DND-41 (cell line): Measurements from ENCODE around the gene ARRB2.
A peak's percentile ranks its signal among the peaks of the same experiment; 100 is the strongest.
"Not testable (repeated sequence)": the region's sequence is repeated elsewhere in the genome, so short reads cannot be mapped to it uniquely, and the experiment has no call there.

Source experiments
- ATAC-seq: fragments of 200-7000 bp; cut with Tn5 transposase; 3 replicates; pipeline ENCODE4 v1.9.1; 2021; ENCODE audit warnings: low read depth; ENCODE audit not compliant: insufficient read depth
- DNase-seq: peaks from one replicate; pipeline ENCODE4 v3.0.0-alpha.2; 2020
- H2AFZ ChIP-seq: 2 replicates; pipeline ENCODE4 v1.6.0; 2012; ENCODE audit warnings: low read depth, low read length
- H3K27ac ChIP-seq: 2 replicates; pipeline ENCODE4 v1.5.1; 2012; ENCODE audit warnings: low read length, inconsistent platforms
- H3K27me3 ChIP-seq: fragments of 200-600 bp; sonication (generic); 2 replicates; pipeline ENCODE4 v1.6.0; 2012; ENCODE audit warnings: low read length, mild to moderate bottlenecking, inconsistent platforms; ENCODE audit not compliant: insufficient read depth, poor library complexity
- H3K36me3 ChIP-seq: 2 replicates; pipeline ENCODE4 v1.5.1; 2012; ENCODE audit warnings: low read length, inconsistent platforms; ENCODE audit not compliant: insufficient read depth
- H3K4me1 ChIP-seq: 2 replicates; pipeline ENCODE4 v1.5.1; 2012; ENCODE audit warnings: mild to moderate bottlenecking, low read length; ENCODE audit not compliant: insufficient read depth
- H3K4me2 ChIP-seq: 2 replicates; pipeline ENCODE4 v1.6.0; 2012; ENCODE audit warnings: mild to moderate bottlenecking, moderate library complexity, low read length, inconsistent platforms; ENCODE audit not compliant: insufficient read depth
- H3K4me3 ChIP-seq, 2 experiments: fragments of 200-600 bp in 1 of 2; shearing (Covaris generic) in 1 of 2; 2 replicates each; pipeline ENCODE4 v1.5.1; 2012 to 2016; ENCODE audit warnings: inconsistent platforms in 2 of 2, low read length in 2 of 2, mild to moderate bottlenecking in 2 of 2, low read depth in 1 of 2, moderate library complexity in 1 of 2
- H3K79me2 ChIP-seq: 2 replicates; pipeline ENCODE4 v1.6.0; 2012; ENCODE audit warnings: low read length, inconsistent platforms; ENCODE audit not compliant: insufficient read depth
- H3K9ac ChIP-seq: 2 replicates; pipeline ENCODE4 v1.6.0; 2012; ENCODE audit warnings: low read depth, mild to moderate bottlenecking, inconsistent platforms, low read length, moderate library complexity
- H3K9me3 ChIP-seq: 2 replicates; pipeline ENCODE4 v1.5.1; 2012; ENCODE audit warnings: low read length, moderate library complexity, mild to moderate bottlenecking, inconsistent platforms; ENCODE audit not compliant: insufficient read depth, severe bottlenecking
- H4K20me1 ChIP-seq: 2 replicates; pipeline ENCODE4 v1.6.0; 2012; ENCODE audit warnings: low read length; ENCODE audit not compliant: insufficient read depth
- EZH2 ChIP-seq: IDR thresholded peaks from 3 replicates; pipeline ENCODE4 v1.6.1; 2012; ENCODE audit warnings: borderline replicate concordance, low read depth, mild to moderate bottlenecking, moderate library complexity, low read length, inconsistent platforms; ENCODE audit not compliant: severe bottlenecking
- TF ChIP-seq, protein P1 (sequence below): IDR thresholded peaks from 2 replicates; pipeline ENCODE4 v1.5.1; 2012; ENCODE audit warnings: borderline replicate concordance, low read length, moderate library complexity, mild to moderate bottlenecking; ENCODE audit not compliant: poor library complexity, severe bottlenecking; ENCODE audit errors: extremely low read depth

ARRB2 gene

GRCh38 chr17:4711661-4712181 lies 1.3 kb downstream of the ARRB2 start:
- H3K4me3 ChIP-seq, result peak overlapping the region in 1 of 2 experiments; percentile 71; a peak in 3 of 4 replicates
- H3K9ac ChIP-seq, result peak overlapping the region; percentile 72
- H3K4me1 ChIP-seq, result peaks cover 59% of the 10 kb centered on the region
- peaks cover 23% of the 10 kb centered on the region for H3K36me3 ChIP-seq
- TF ChIP-seq, protein P1, sequence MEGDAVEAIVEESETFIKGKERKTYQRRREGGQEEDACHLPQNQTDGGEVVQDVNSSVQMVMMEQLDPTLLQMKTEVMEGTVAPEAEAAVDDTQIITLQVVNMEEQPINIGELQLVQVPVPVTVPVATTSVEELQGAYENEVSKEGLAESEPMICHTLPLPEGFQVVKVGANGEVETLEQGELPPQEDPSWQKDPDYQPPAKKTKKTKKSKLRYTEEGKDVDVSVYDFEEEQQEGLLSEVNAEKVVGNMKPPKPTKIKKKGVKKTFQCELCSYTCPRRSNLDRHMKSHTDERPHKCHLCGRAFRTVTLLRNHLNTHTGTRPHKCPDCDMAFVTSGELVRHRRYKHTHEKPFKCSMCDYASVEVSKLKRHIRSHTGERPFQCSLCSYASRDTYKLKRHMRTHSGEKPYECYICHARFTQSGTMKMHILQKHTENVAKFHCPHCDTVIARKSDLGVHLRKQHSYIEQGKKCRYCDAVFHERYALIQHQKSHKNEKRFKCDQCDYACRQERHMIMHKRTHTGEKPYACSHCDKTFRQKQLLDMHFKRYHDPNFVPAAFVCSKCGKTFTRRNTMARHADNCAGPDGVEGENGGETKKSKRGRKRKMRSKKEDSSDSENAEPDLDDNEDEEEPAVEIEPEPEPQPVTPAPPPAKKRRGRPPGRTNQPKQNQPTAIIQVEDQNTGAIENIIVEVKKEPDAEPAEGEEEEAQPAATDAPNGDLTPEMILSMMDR, result no peak
- TF ChIP-seq EZH2, result no peak
- H3K27me3 ChIP-seq, result no peaks in the 10 kb centered on the region
- H3K27ac ChIP-seq, result peak overlapping the region; percentile 74
- peaks cover 29% of the 10 kb centered on the region for H4K20me1 ChIP-seq
- H3K9me3 ChIP-seq, result no peaks in the 10 kb centered on the region
- no peak for ATAC-seq
- peaks cover 44% of the 10 kb centered on the region for H3K79me2 ChIP-seq
- no peak for DNase-seq
- H2AFZ ChIP-seq, result no peak overlapping the region
- peak overlapping the region; percentile 94 for H3K4me2 ChIP-seq

GRCh38 chr17:4712526-4712925 lies 2.1 kb downstream of the ARRB2 start:
- Histone ChIP-seq H2AFZ (no peak overlapping the region), H4K20me1 (peaks cover 36% of the 10 kb centered on the region), H3K4me3 (peak overlapping the region in 1 of 2 experiments; percentile 71; a peak in 1 of 4 replicates), H3K4me2 (peak overlapping the region; percentile 94), H3K4me1 (peaks cover 59% of the 10 kb centered on the region), H3K9ac (peak overlapping the region; percentile 72; the same call in 1 of the 2 replicates), H3K79me2 (peaks cover 44% of the 10 kb centered on the region), H3K9me3 (no peaks in the 10 kb centered on the region), H3K27ac (0 out of 2 replicates have a peak overlapping the region, but pooled peaks have one; percentile 18), H3K27me3 (no peaks in the 10 kb centered on the region), H3K36me3 (peaks cover 31% of the 10 kb centered on the region)
- no peak for DNase-seq
- TF ChIP-seq, protein P1, result no peak
- no peak for TF ChIP-seq EZH2
- no peak for ATAC-seq

DNA sequence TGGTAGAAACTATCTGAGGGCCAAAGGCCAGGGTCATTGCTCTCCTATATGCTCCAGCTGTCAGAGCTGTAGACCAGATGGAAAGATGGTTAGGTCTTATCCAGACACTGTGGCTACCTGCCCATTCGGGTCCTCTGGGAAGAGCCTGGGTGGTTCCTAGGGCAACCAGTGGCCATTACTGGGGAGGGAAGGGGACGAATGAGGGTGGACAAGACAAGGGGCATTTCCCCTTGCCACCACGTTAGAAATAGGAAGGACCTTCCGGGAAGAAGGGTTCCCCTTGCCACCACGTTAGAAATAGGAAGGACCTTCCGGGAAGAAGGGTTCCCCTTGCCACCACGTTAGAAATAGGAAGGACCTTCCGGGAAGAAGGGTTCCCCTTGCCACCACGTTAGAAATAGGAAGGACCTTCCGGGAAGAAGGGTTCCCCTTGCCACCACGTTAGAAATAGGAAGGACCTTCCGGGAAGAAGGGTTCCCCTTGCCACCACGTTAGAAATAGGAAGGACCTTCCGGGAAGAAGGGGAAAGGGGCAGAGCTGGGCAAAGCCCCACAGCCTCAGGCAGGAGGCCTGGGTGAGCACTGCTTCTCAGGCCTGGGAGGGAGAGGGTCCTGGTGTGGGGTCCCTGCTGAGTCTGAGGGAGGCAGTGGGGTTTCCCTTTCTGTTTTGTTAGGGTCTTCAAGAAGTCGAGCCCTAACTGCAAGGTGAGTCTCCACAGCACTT lies 4.1 kb downstream of the ARRB2 start:
- H3K9me3 ChIP-seq, H3K27me3 ChIP-seq, DNase-seq, H2AFZ ChIP-seq: not testable (repeated sequence)
- peaks cover 44% of the 10 kb centered on the region for H3K79me2 ChIP-seq
- peak overlapping the region; percentile 57 for H3K4me2 ChIP-seq
- H4K20me1 ChIP-seq, result peaks cover 37% of the 10 kb centered on the region
- ATAC-seq, result peak; percentile 1; the same call in 2 of the 3 replicates
- H3K4me3 ChIP-seq, result peak overlapping the region in 1 of 2 experiments; percentile 46; a peak in 2 of 4 replicates
- peak overlapping the region; percentile 47 for H3K9ac ChIP-seq
- H3K27ac ChIP-seq, result peak overlapping the region; percentile 83
- peaks cover 49% of the 10 kb centered on the region for H3K4me1 ChIP-seq
- peaks cover 51% of the 10 kb centered on the region for H3K36me3 ChIP-seq
